ENCODE data around the gene P3R3URF.

- TF ChIP-seq POLR2AphosphoS5 (IDR thresholded peaks at IDR 0.05; ENCODE audit: low read depth, low read length): no peak
- no peak for TF ChIP-seq POLR2A (IDR thresholded peaks at IDR 0.05; ENCODE audit: low read depth, low read length)
- TF ChIP-seq TAF1 (IDR thresholded peaks at IDR 0.05; ENCODE audit: low read depth, low read length): no peak
Measured at GRCh38 chr1:46180082-46180616, 3.9 kb upstream of the P3R3URF start.

All from GM12891 (cell line).